H1 (cell line): Measurements from ENCODE around the gene PRRG3. TPM values are rescaled to one million over a fixed set of nuclear protein-coding genes. Genes with fewer than 3 reads are reported as not detected.

ENCODE experiments used
- CTCF ChIA-PET: fragments of 300-600 bp; sonication (Branson Sonifier 250); formaldehyde crosslinking; loops from one replicate; lab custom pipeline; 2021; ENCODE audit not compliant: partially characterized antibody; lab: Charles Lee
- POLR2A ChIA-PET: fragments of 300-600 bp; sonication (Branson Sonifier 250); formaldehyde crosslinking; loops from one replicate; lab custom pipeline; 2021; ENCODE audit warnings: inconsistent platforms; ENCODE audit not compliant: partially characterized antibody; lab: Charles Lee
- DNase-seq, 2 experiments: peaks; one replicate each; pipeline versions ENCODE4 v3.0.0 to v3.0.0-alpha.2; 2010 to 2022; ENCODE audit warnings: low spot score in 2 of 2, low read depth in 1 of 2, mixed read lengths in 1 of 2
- FAIRE-seq: peaks from 2 replicates; lab custom pipeline; 2011; peaks lifted over from hg19 to GRCh38; lab: Jason Lieb, UNC
- H2AFZ ChIP-seq: 2 replicates; pipeline ENCODE4 v1.8.1; 2012; ENCODE audit warnings: low read length, inconsistent platforms
- H2AK5ac ChIP-seq: 2 replicates; pipeline ENCODE4 v1.6.1; 2013; ENCODE audit warnings: low read depth, low read length
- H2BK120ac ChIP-seq: replicated peaks from 2 replicates; pipeline ENCODE3; 2013; ENCODE audit warnings: low read depth, low read length, inconsistent platforms
- H2BK12ac ChIP-seq: 2 replicates; pipeline ENCODE4 v1.6.1; 2013; ENCODE audit warnings: low read depth, low read length
- H2BK15ac ChIP-seq: 2 replicates; pipeline ENCODE4 v1.6.1; 2013; ENCODE audit warnings: low read length
- H2BK20ac ChIP-seq: 2 replicates; pipeline ENCODE4 v1.6.1; 2013; ENCODE audit warnings: low read length
- H2BK5ac ChIP-seq: 2 replicates; pipeline ENCODE4 v1.6.1; 2013; ENCODE audit warnings: low read depth, low read length
- H3K14ac ChIP-seq: 2 replicates; pipeline ENCODE4 v1.6.1; 2013; ENCODE audit warnings: inconsistent platforms; ENCODE audit not compliant: insufficient read length
- H3K18ac ChIP-seq: 2 replicates; pipeline ENCODE4 v1.6.1; 2013; ENCODE audit warnings: low read length; ENCODE audit errors: extremely low read depth
- H3K23ac ChIP-seq: 2 replicates; pipeline ENCODE4 v1.6.1; 2013; ENCODE audit warnings: inconsistent platforms; ENCODE audit not compliant: insufficient read length
- H3K23me2 ChIP-seq: 2 replicates; pipeline ENCODE4 v1.6.1; 2013; ENCODE audit warnings: low read depth, low read length
- H3K27ac ChIP-seq: 2 replicates; pipeline ENCODE4 v1.6.1; 2011; ENCODE audit warnings: low read depth, low read length, inconsistent platforms
- H3K27me3 ChIP-seq, 4 experiments: replicated peaks in 1 of 4; 1 replicate in 1 of 4; 2 replicates in 3 of 4; pipeline versions ENCODE4 v1.6.1 to v1.8.1; 2011 to 2013; ENCODE audit warnings: low read length in 3 of 4, mild to moderate bottlenecking in 3 of 4, inconsistent platforms in 2 of 4, mixed read lengths in 2 of 4, moderate library complexity in 1 of 4; ENCODE audit not compliant: control insufficient read depth in 3 of 4, insufficient read depth in 3 of 4; ENCODE audit errors: extremely low read depth in 1 of 4
- H3K36me3 ChIP-seq, 4 experiments: 2 replicates each; pipeline versions ENCODE4 v1.6.1 to v1.8.1; 2011 to 2013; ENCODE audit warnings: mild to moderate bottlenecking in 4 of 4, low read length in 3 of 4, moderate library complexity in 2 of 4, control low read depth in 1 of 4, inconsistent platforms in 1 of 4; ENCODE audit not compliant: insufficient read depth in 4 of 4, control insufficient read depth in 2 of 4
- H3K4ac ChIP-seq: replicated peaks from 2 replicates; pipeline ENCODE3; 2013; ENCODE audit warnings: low read length, low read depth, mixed read lengths, inconsistent platforms; ENCODE audit not compliant: insufficient read length
- H3K4me1 ChIP-seq, 4 experiments: replicated peaks in 1 of 4; 1 replicate in 1 of 4; 2 replicates in 3 of 4; pipeline versions ENCODE4 v1.6.1 to v1.8.1; 2011 to 2013; ENCODE audit warnings: low read length in 3 of 4, inconsistent platforms in 2 of 4, mixed read lengths in 1 of 4; ENCODE audit not compliant: insufficient read depth in 4 of 4, control insufficient read depth in 3 of 4
- H3K4me2 ChIP-seq, 2 experiments: 2 replicates each; pipeline versions ENCODE4 v1.6.1 to v1.8.1; 2011 to 2013; ENCODE audit warnings: low read depth in 2 of 2, low read length in 2 of 2, control low read depth in 1 of 2, inconsistent platforms in 1 of 2, mild to moderate bottlenecking in 1 of 2; ENCODE audit not compliant: insufficient read depth in 1 of 2
- H3K4me3 ChIP-seq, 4 experiments: fragments of 200-600, 300-600 bp in 1 of 4; sonication (generic), shearing (Covaris generic), sonication (Bioruptor Twin) in 1 of 4; 2 replicates each; pipeline versions ENCODE4 v1.5.1 to v1.8.1; 2011 to 2016; ENCODE audit warnings: low read length in 4 of 4, low read depth in 3 of 4, control low read depth in 2 of 4, inconsistent platforms in 2 of 4, mild to moderate bottlenecking in 2 of 4, mixed read lengths in 1 of 4, moderate library complexity in 1 of 4; ENCODE audit not compliant: insufficient read depth in 2 of 4; ENCODE audit errors: extremely low read depth in 1 of 4
- H3K56ac ChIP-seq: replicated peaks from 2 replicates; pipeline ENCODE3; 2013; ENCODE audit warnings: low read depth, mild to moderate bottlenecking, mixed read lengths, low read length, inconsistent platforms; ENCODE audit not compliant: insufficient read length
- H3K79me1 ChIP-seq: 2 replicates; pipeline ENCODE4 v1.6.1; 2013; ENCODE audit warnings: low read depth, low read length, control low read depth
- H3K79me2 ChIP-seq, 2 experiments: 2 replicates each; pipeline versions ENCODE4 v1.6.1 to v1.8.1; 2012 to 2013; ENCODE audit warnings: low read length in 2 of 2, mild to moderate bottlenecking in 2 of 2, inconsistent platforms in 1 of 2; ENCODE audit not compliant: insufficient read depth in 2 of 2, control insufficient read depth in 1 of 2
- H3K9ac ChIP-seq, 4 experiments: replicated peaks in 1 of 4; 1 replicate in 1 of 4; 2 replicates in 3 of 4; pipeline versions ENCODE4 v1.6.1 to v1.8.1; 2011 to 2013; ENCODE audit warnings: low read depth in 3 of 4, low read length in 3 of 4, control low read depth in 2 of 4, mild to moderate bottlenecking in 2 of 4, moderate library complexity in 2 of 4, inconsistent platforms in 1 of 4; ENCODE audit errors: extremely low read depth in 1 of 4
- H3K9me3 ChIP-seq, 2 experiments: 2 replicates each; pipeline versions ENCODE4 v1.6.1 to v1.8.1; 2012 to 2013; ENCODE audit warnings: mild to moderate bottlenecking in 2 of 2, moderate library complexity in 2 of 2, control low read depth in 1 of 2, inconsistent platforms in 1 of 2, low read depth in 1 of 2, low read length in 1 of 2, mixed read lengths in 1 of 2; ENCODE audit not compliant: insufficient read depth in 2 of 2
- H4K20me1 ChIP-seq, 2 experiments: replicated peaks in 1 of 2; 2 replicates each; pipeline versions ENCODE3 to v1.8.1; 2011 to 2013; ENCODE audit warnings: inconsistent platforms in 2 of 2, low read length in 2 of 2, mild to moderate bottlenecking in 1 of 2; ENCODE audit not compliant: insufficient read depth in 2 of 2, control insufficient read depth in 1 of 2
- H4K5ac ChIP-seq: 2 replicates; pipeline ENCODE4 v1.6.1; 2013; ENCODE audit warnings: low read length, low read depth, mixed read lengths, inconsistent platforms; ENCODE audit not compliant: insufficient read length
- H4K8ac ChIP-seq: 2 replicates; pipeline ENCODE4 v1.8.0; 2013; ENCODE audit warnings: mild to moderate bottlenecking, moderate library complexity, low read length, inconsistent platforms; ENCODE audit not compliant: insufficient read depth; ENCODE audit errors: extremely low read depth
- H4K91ac ChIP-seq: replicated peaks from 2 replicates; pipeline ENCODE3; 2013; ENCODE audit warnings: low read length, mixed read lengths, inconsistent platforms; ENCODE audit not compliant: insufficient read length
- ASH2L ChIP-seq: fragments of 200-600, 300-600 bp; sonication (generic); IDR thresholded peaks from one replicate; pipeline ENCODE4 v1.7.1; 2017; ENCODE audit warnings: low read length
- BRCA1 ChIP-seq: IDR thresholded peaks from 2 replicates; pipeline ENCODE4 v1.6.1; 2012; ENCODE audit warnings: low read depth, low read length, improper control_type of control experiment
- CREB1 ChIP-seq: IDR thresholded peaks from 2 replicates; pipeline ENCODE4 v1.6.1; 2012; ENCODE audit warnings: inconsistent platforms
- JUN ChIP-seq: IDR thresholded peaks from 2 replicates; pipeline ENCODE4 v1.6.1; 2011; ENCODE audit warnings: low read depth, mild to moderate bottlenecking, improper control_type of control experiment, low read length
- KDM5A ChIP-seq: fragments of 200-600 bp; IDR thresholded peaks from 2 replicates; pipeline ENCODE4 v1.7.1; 2012; ENCODE audit warnings: mild to moderate bottlenecking, low read length, inconsistent platforms, mixed read lengths
- MAFK ChIP-seq: IDR thresholded peaks from 2 replicates; pipeline ENCODE4 v1.6.1; 2012; ENCODE audit warnings: low read depth, mild to moderate bottlenecking, improper control_type of control experiment, low read length
- NRF1 ChIP-seq: IDR thresholded peaks from 2 replicates; pipeline ENCODE4 v1.6.1; 2011; ENCODE audit warnings: mild to moderate bottlenecking, low read depth, low read length, improper control_type of control experiment
- POU5F1 ChIP-seq: IDR thresholded peaks from 2 replicates; pipeline ENCODE4 v1.6.1; 2011; ENCODE audit warnings: low read depth, mild to moderate bottlenecking, low read length, moderate library complexity
- SIX5 ChIP-seq: IDR thresholded peaks from 2 replicates; pipeline ENCODE4 v1.6.1; 2011; ENCODE audit warnings: mild to moderate bottlenecking, low read depth, low read length
- TAF7 ChIP-seq: optimal IDR thresholded peaks from 2 replicates; pipeline ENCODE3; 2011; ENCODE audit warnings: low read depth, mild to moderate bottlenecking, inconsistent platforms, low read length, moderate library complexity, borderline replicate concordance
- ZNF274 ChIP-seq: IDR thresholded peaks from 2 replicates; pipeline ENCODE4 v1.7.0; 2012; ENCODE audit warnings: low read length, borderline replicate concordance; ENCODE audit errors: extremely low read depth
- WGBS, 2 experiments: shearing (Covaris generic) in 1 of 2; methylation state at CpG; one replicate each; pipeline versions ENCODE4 v1.1.6 to v1.1.7; 2013 to 2015; ENCODE audit warnings: low lambda C conversion rate in 2 of 2, mixed read lengths in 2 of 2, inconsistent platforms in 1 of 2, low coverage in 1 of 2, missing lambda C conversion rate in 1 of 2; ENCODE audit not compliant: insufficient replicate concordance in 2 of 2, insufficient coverage in 1 of 2, insufficient read length in 1 of 2; ENCODE audit errors: extremely low coverage in 1 of 2, missing lambda C conversion rate in 1 of 2; 5-methylcytosine and 5-hydroxymethylcytosine counted together
- polyA plus RNA-seq, 7 experiments: library from polyadenylated mRNA; depleted of rRNA in 3 of 7; stranded (reverse) in 5 of 7; unstranded in 2 of 7; fragments of >200 nt in 5 of 7; fragments of 200-250 nt in 2 of 7; gene quantifications; 1 replicate in 5 of 7; 2 replicates in 1 of 7; 4 replicates in 1 of 7; pipeline versions ENCODE4 v1.2.1 to v1.2.3, GENCODE V29; 2011 to 2013; ENCODE audit warnings: missing spikeins in 2 of 7, mixed read lengths in 2 of 7
- total RNA-seq: library from RNA; stranded (reverse); fragmentation: NEBNext Ultra II Directional; extraction: Animal tissue kit (Norgen Biotek cat#: 25700); gene quantifications from 2 replicates; pipeline ENCODE4 v1.2.1, GENCODE V29; 2021

PRRG3 gene
- total and polyA plus RNA-seq, 2 of the 8 experiments (the other 6 are each of a cell fraction or from before 2014, with no cell fraction given), result 4.2 to 5.4 TPM

DNA sequence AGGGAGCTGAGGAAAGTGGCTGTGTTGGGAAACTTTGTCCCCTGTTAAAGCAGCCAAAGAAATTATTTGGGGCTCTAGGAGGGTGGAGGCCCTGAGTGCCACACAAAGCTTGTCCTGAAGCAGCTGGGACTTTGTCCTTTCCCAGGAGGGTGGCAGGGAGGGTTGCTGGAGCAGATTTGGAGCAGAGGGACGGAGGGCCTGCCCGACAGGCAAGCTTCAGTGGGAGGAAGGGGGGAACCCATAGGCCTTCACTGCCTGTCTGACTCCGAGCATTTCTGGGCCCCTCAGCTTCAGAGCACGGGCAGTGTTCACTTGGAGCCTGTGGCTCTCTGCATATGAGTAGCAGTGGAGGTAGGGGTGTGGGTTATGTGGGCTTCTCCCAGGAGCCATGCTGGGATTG, 32.1 kb downstream of the PRRG3 start:
- Histone ChIP-seq H3K79me2 (no peaks in the 10 kb centered on the region), H2BK12ac (no peak overlapping the region), H3K4me1 (peaks cover 0 to 6% (median 4%) of the 10 kb centered on the region in 4 experiments; a peak in 2 of 7 replicates), H3K36me3 (no peaks in the 10 kb centered on the region), H3K14ac (no peak overlapping the region), H4K20me1 (no peaks in the 10 kb centered on the region), H3K9me3 (no peaks in the 10 kb centered on the region), H2BK15ac (no peak overlapping the region), H2AK5ac (no peak overlapping the region), H4K8ac (no peak overlapping the region; the same call in 1 of the 2 replicates), H2BK5ac (no peak overlapping the region), H4K5ac (no peak overlapping the region), H3K56ac (no peak overlapping the region), H2BK120ac (no peak overlapping the region), H2BK20ac (no peak overlapping the region), H3K4me3 (no peak overlapping the region), H3K27ac (no peak overlapping the region), H3K23me2 (no peaks in the 10 kb centered on the region), H3K4me2 (no peak overlapping the region), H3K18ac (no peak overlapping the region), H3K27me3 (peaks cover 0 to 4% (median 0%) of the 10 kb centered on the region in 4 experiments; a peak in 3 of 7 replicates), H3K4ac (no peak overlapping the region), H4K91ac (no peak overlapping the region), H3K79me1 (no peaks in the 10 kb centered on the region), H3K23ac (no peak overlapping the region), H3K9ac (no peak overlapping the region), H2AFZ (no peak overlapping the region)
- FAIRE-seq (no peak), DNase-seq (no peak)
- WGBS, 2 experiments, result 100% methylated on average over 1 of the region's 4 CpGs; no CpG with 5 or more reads in 1 of the 2 experiments
- ChIA-PET CTCF (interaction anchor here (0.6 to 2.5 kb wide), 5 partner anchors 13 to 1149 kb away, joined by 3 to 9 read pairs (median 3); no protein-coding TSS in a partner anchor), POLR2A (no interaction called here)
- TF ChIP-seq NRF1 (no peak), JUN (no peak), SIX5 (no peak), CREB1 (no peak), KDM5A (no peak), ZNF274 (no peak), MAFK (no peak), POU5F1 (no peak), TAF7 (no peak), ASH2L (no peak), BRCA1 (no peak)
